GM23338 (cell line): Measurements from ENCODE around the gene NUCKS1. TPM values are rescaled to one million over a fixed set of nuclear protein-coding genes. Genes with fewer than 3 reads are reported as not detected.

Source experiments
- ATAC-seq: fragments of 200-7000 bp; cut with Tn5 transposase; 3 replicates; pipeline ENCODE4 v1.9.1; 2020
- DNase-seq: peaks from one replicate; pipeline ENCODE4 v3.0.0-alpha.2; 2015; ENCODE audit warnings: low spot score
- H2AFZ ChIP-seq: fragments of 200-600 bp; sonication (generic); 2 replicates; pipeline ENCODE4 v1.8.0; 2016; ENCODE audit warnings: antibody characterized with exemption, mild to moderate bottlenecking, moderate library complexity
- H3F3A ChIP-seq: fragments of 200-600 bp; sonication (generic); replicated peaks from 2 replicates; pipeline ENCODE4 v1.8.0; 2017; ENCODE audit warnings: antibody characterized with exemption, mixed run types, low read depth
- H3K27ac ChIP-seq: fragments of 200-600 bp; sonication (generic); 2 replicates; pipeline ENCODE4 v1.6.1; 2016; ENCODE audit warnings: low read depth
- H3K27me3 ChIP-seq: fragments of 200-600 bp; sonication (generic); 2 replicates; pipeline ENCODE4 v1.8.0; 2016; ENCODE audit warnings: mild to moderate bottlenecking, mixed run types, moderate library complexity; ENCODE audit not compliant: insufficient read depth
- H3K36me3 ChIP-seq: fragments of 200-600 bp; sonication (generic); 2 replicates; pipeline ENCODE4 v1.8.0; 2016; ENCODE audit warnings: mild to moderate bottlenecking; ENCODE audit not compliant: insufficient read depth
- H3K4me1 ChIP-seq: fragments of 200-600 bp; sonication (generic); 2 replicates; pipeline ENCODE4 v1.8.0; 2016; ENCODE audit warnings: mild to moderate bottlenecking, moderate library complexity; ENCODE audit not compliant: insufficient read depth
- H3K4me2 ChIP-seq: fragments of 200-600 bp; sonication (generic); 2 replicates; pipeline ENCODE4 v1.7.1; 2017; ENCODE audit warnings: mixed run types
- H3K4me3 ChIP-seq: fragments of 200-600 bp; sonication (generic); 2 replicates; pipeline ENCODE4 v1.6.1; 2016; ENCODE audit warnings: mixed run types
- H3K79me2 ChIP-seq: fragments of 200-600 bp; sonication (generic); replicated peaks from 2 replicates; pipeline ENCODE4 v1.8.0; 2017; ENCODE audit warnings: mild to moderate bottlenecking; ENCODE audit not compliant: insufficient read depth
- H3K9me2 ChIP-seq: fragments of 200-600 bp; sonication (generic); 2 replicates; pipeline ENCODE4 v1.8.0; 2017; ENCODE audit not compliant: insufficient read depth
- H4K20me1 ChIP-seq: fragments of 200-600 bp; sonication (generic); replicated peaks from 2 replicates; pipeline ENCODE4 v1.8.0; 2017; ENCODE audit warnings: mild to moderate bottlenecking; ENCODE audit not compliant: insufficient read depth
- H3K27ac Mint-ChIP-seq: 2 replicates; pipeline ENCODE4 v1.8.0; 2020; ENCODE audit warnings: inconsistent platforms, mild to moderate bottlenecking, moderate library complexity, mixed read lengths
- H3K27me3 Mint-ChIP-seq: 3 replicates; pipeline ENCODE4 v1.8.0; 2022; ENCODE audit warnings: low read depth, mild to moderate bottlenecking, moderate library complexity, mixed read lengths, inconsistent platforms; ENCODE audit not compliant: insufficient read depth, poor library complexity
- H3K36me3 Mint-ChIP-seq: 3 replicates; pipeline ENCODE4 v1.8.0; 2021; ENCODE audit warnings: low read depth, mild to moderate bottlenecking, inconsistent platforms, moderate library complexity, mixed read lengths
- H3K4me1 Mint-ChIP-seq: 3 replicates; pipeline ENCODE4 v1.8.0; 2020; ENCODE audit warnings: mild to moderate bottlenecking, inconsistent platforms, mixed read lengths
- H3K4me3 Mint-ChIP-seq: 3 replicates; pipeline ENCODE4 v1.8.0; 2021; ENCODE audit warnings: moderate library complexity, mild to moderate bottlenecking, inconsistent platforms, mixed read lengths
- H3K9me3 Mint-ChIP-seq: 3 replicates; pipeline ENCODE4 v1.8.0; 2020; ENCODE audit warnings: moderate library complexity, mild to moderate bottlenecking, inconsistent platforms, mixed read lengths
- CREB1 ChIP-seq: fragments of 250-450 bp; sonication (Bioruptor Pico); IDR thresholded peaks from 2 replicates; pipeline ENCODE4 v1.5.0; 2020; ENCODE audit warnings: low read depth, mild to moderate bottlenecking, moderate library complexity
- CTCF ChIP-seq, 2 experiments: fragments of 200-600 bp in 1 of 2; sonication (generic) in 1 of 2; conservative IDR thresholded peaks; 2 replicates each; pipeline versions ENCODE4 v1.5.1 to v1.6.1; 2016 to 2017; ENCODE audit warnings: antibody characterized with exemption in 2 of 2, low read depth in 2 of 2, mild to moderate bottlenecking in 2 of 2, moderate library complexity in 1 of 2
- EZH2 ChIP-seq: fragments of 200-600 bp; sonication (generic); IDR thresholded peaks from one replicate; pipeline ENCODE4 v1.8.0; 2017; ENCODE audit warnings: antibody characterized with exemption, mild to moderate bottlenecking, low read depth; ENCODE audit not compliant: unreplicated experiment
- EZH2phosphoT487 ChIP-seq: fragments of 200-600 bp; sonication (generic); IDR thresholded peaks from one replicate; pipeline ENCODE4 v1.8.1; 2018; ENCODE audit warnings: antibody characterized with exemption; ENCODE audit not compliant: unreplicated experiment
- JUNB ChIP-seq: IDR thresholded peaks from one replicate; pipeline ENCODE4 v1.6.1; 2016; ENCODE audit warnings: antibody characterized with exemption; ENCODE audit not compliant: unreplicated experiment
- NANOG ChIP-seq: IDR thresholded peaks from 2 replicates; pipeline ENCODE4 v1.6.1; 2016; ENCODE audit warnings: antibody characterized with exemption, borderline replicate concordance
- POLR2AphosphoS5 ChIP-seq: IDR thresholded peaks from 2 replicates; pipeline ENCODE4 v1.6.1; 2016; ENCODE audit warnings: antibody characterized with exemption, low read depth
- STAT1 ChIP-seq: IDR thresholded peaks from one replicate; pipeline ENCODE4 v1.6.1; 2016; ENCODE audit warnings: antibody characterized with exemption; ENCODE audit not compliant: unreplicated experiment
- ZNF114 ChIP-seq: fragments of 250-450 bp; sonication (Bioruptor Pico); IDR thresholded peaks from 2 replicates; pipeline ENCODE4 v1.5.0; 2020; ENCODE audit warnings: mild to moderate bottlenecking, moderate library complexity
- ZNF331 ChIP-seq: fragments of 250-450 bp; sonication (Bioruptor Pico); IDR thresholded peaks from 2 replicates; pipeline ENCODE4 v1.5.0; 2020; ENCODE audit warnings: low read depth, mild to moderate bottlenecking, moderate library complexity
- ZNF462 ChIP-seq: fragments of 250-450 bp; sonication (Bioruptor Pico); IDR thresholded peaks from 2 replicates; pipeline ENCODE4 v1.5.0; 2020; ENCODE audit warnings: mild to moderate bottlenecking, moderate library complexity
- polyA plus RNA-seq: library from polyadenylated mRNA; unstranded; fragments of >200 nt; fragmentation: Nextera tagmentation; extraction: Ambion mirVana; gene quantifications from 2 replicates; pipeline ENCODE4 v1.2.1, GENCODE V29; 2016
- total RNA-seq: library from RNA; depleted of rRNA; stranded (reverse); fragments of >200 nt; shearing (Covaris generic); gene quantifications from 2 replicates; pipeline ENCODE4 v1.2.3, GENCODE V29; 2014
- TF ChIP-seq, protein P1 (sequence below): IDR thresholded peaks from 2 replicates; pipeline ENCODE4 v1.6.1; 2016; ENCODE audit warnings: antibody characterized with exemption
- TF ChIP-seq, protein P2 (sequence below): IDR thresholded peaks from one replicate; pipeline ENCODE4 v1.6.1; 2018; ENCODE audit warnings: antibody characterized with exemption; ENCODE audit not compliant: unreplicated experiment

NUCKS1 gene
- total and polyA plus RNA-seq, 2 experiments from 2014 or later: 255 to 307 TPM

GRCh38 chr1:205681364-205681763 is 68.6 kb downstream of the NUCKS1 start:
- H3K4me1 Mint-ChIP-seq: peaks cover 30% of the 10 kb centered on the region
- H3K27me3 Mint-ChIP-seq: peaks cover 29% of the 10 kb centered on the region
- peak overlapping the region; percentile 92; the same call in 1 of the 2 replicates for H3K4me2 ChIP-seq
- peak overlapping the region; percentile 91 for H2AFZ ChIP-seq
- peaks cover 22% of the 10 kb centered on the region for H3K4me1 ChIP-seq
- no peak overlapping the region for H3K27ac ChIP-seq
- peaks cover 4% of the 10 kb centered on the region; the same call in 1 of the 2 replicates for H4K20me1 ChIP-seq
- peaks cover 27% of the 10 kb centered on the region for H3K79me2 ChIP-seq
- H3K36me3 Mint-ChIP-seq: no peaks in the 10 kb centered on the region; the same call in 2 of the 3 replicates
- peaks cover 12% of the 10 kb centered on the region for H3K27me3 ChIP-seq
- no peak for ATAC-seq
- H3K4me3 Mint-ChIP-seq: peak overlapping the region; percentile 66; the same call in 2 of the 3 replicates
- H3K36me3 ChIP-seq: no peaks in the 10 kb centered on the region
- H3F3A ChIP-seq: 0 out of 2 replicates have a peak, but pooled peaks cover 10% of the 10 kb centered on the region
- peak overlapping the region; percentile 82; the same call in 1 of the 2 replicates for H3K4me3 ChIP-seq
- no peak for TF ChIP-seq JUNB
- TF ChIP-seq EZH2phosphoT487: no peak
- no peak for TF ChIP-seq NANOG
- no peak for TF ChIP-seq ZNF331 (CRISPR knock-in tag)
- TF ChIP-seq EZH2: no peak
- TF ChIP-seq CTCF (conservative IDR thresholded peaks at IDR 0.05; ENCODE audit: low read depth in 2 of 2): no peak
- no peak for TF ChIP-seq ZNF462 (CRISPR knock-in tag)
- no peak for TF ChIP-seq CREB1 (CRISPR knock-in tag)
- no peak for TF ChIP-seq POLR2AphosphoS5
- TF ChIP-seq STAT1: no peak
- TF ChIP-seq ZNF114 (CRISPR knock-in tag): no peak
- TF ChIP-seq, protein P1, sequence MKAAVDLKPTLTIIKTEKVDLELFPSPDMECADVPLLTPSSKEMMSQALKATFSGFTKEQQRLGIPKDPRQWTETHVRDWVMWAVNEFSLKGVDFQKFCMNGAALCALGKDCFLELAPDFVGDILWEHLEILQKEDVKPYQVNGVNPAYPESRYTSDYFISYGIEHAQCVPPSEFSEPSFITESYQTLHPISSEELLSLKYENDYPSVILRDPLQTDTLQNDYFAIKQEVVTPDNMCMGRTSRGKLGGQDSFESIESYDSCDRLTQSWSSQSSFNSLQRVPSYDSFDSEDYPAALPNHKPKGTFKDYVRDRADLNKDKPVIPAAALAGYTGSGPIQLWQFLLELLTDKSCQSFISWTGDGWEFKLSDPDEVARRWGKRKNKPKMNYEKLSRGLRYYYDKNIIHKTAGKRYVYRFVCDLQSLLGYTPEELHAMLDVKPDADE: no peak
- TF ChIP-seq, protein P2, sequence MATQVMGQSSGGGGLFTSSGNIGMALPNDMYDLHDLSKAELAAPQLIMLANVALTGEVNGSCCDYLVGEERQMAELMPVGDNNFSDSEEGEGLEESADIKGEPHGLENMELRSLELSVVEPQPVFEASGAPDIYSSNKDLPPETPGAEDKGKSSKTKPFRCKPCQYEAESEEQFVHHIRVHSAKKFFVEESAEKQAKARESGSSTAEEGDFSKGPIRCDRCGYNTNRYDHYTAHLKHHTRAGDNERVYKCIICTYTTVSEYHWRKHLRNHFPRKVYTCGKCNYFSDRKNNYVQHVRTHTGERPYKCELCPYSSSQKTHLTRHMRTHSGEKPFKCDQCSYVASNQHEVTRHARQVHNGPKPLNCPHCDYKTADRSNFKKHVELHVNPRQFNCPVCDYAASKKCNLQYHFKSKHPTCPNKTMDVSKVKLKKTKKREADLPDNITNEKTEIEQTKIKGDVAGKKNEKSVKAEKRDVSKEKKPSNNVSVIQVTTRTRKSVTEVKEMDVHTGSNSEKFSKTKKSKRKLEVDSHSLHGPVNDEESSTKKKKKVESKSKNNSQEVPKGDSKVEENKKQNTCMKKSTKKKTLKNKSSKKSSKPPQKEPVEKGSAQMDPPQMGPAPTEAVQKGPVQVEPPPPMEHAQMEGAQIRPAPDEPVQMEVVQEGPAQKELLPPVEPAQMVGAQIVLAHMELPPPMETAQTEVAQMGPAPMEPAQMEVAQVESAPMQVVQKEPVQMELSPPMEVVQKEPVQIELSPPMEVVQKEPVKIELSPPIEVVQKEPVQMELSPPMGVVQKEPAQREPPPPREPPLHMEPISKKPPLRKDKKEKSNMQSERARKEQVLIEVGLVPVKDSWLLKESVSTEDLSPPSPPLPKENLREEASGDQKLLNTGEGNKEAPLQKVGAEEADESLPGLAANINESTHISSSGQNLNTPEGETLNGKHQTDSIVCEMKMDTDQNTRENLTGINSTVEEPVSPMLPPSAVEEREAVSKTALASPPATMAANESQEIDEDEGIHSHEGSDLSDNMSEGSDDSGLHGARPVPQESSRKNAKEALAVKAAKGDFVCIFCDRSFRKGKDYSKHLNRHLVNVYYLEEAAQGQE: no peak
- no peak overlapping the region for H3K27ac Mint-ChIP-seq
- H3K9me2 ChIP-seq: no peaks in the 10 kb centered on the region
- no peak for DNase-seq
- no peaks in the 10 kb centered on the region; the same call in 2 of the 3 replicates for H3K9me3 Mint-ChIP-seq
